Astrocyte (in vitro differentiated cells and primary cell): ENCODE data around the gene FABP2. TPM values are rescaled to one million over a fixed set of nuclear protein-coding genes. Genes with fewer than 3 reads are reported as not detected.

Experiments
- DNase-seq: peaks from one replicate; pipeline ENCODE4 v3.0.0-alpha.2; 2010; ENCODE audit warnings: low read depth
- FAIRE-seq: peaks from 2 replicates; lab custom pipeline; 2011; peaks lifted over from hg19 to GRCh38; lab: Jason Lieb, UNC
- H2AFZ ChIP-seq: 2 replicates; pipeline ENCODE4 v1.6.0; 2012; ENCODE audit warnings: low read depth, low read length, inconsistent platforms
- H3K27ac ChIP-seq: 2 replicates; pipeline ENCODE4 v1.5.1; 2011; ENCODE audit warnings: low read depth, low read length, inconsistent platforms
- H3K27me3 ChIP-seq: 2 replicates; pipeline ENCODE4 v1.6.0; 2011; ENCODE audit warnings: low read length, inconsistent platforms; ENCODE audit not compliant: insufficient read depth
- H3K36me3 ChIP-seq: 2 replicates; pipeline ENCODE4 v1.5.1; 2011; ENCODE audit warnings: low read length, inconsistent platforms; ENCODE audit not compliant: insufficient read depth
- H3K4me1 ChIP-seq: 2 replicates; pipeline ENCODE4 v1.5.1; 2011; ENCODE audit warnings: low read length, inconsistent platforms; ENCODE audit not compliant: insufficient read depth
- H3K4me2 ChIP-seq: 2 replicates; pipeline ENCODE4 v1.6.0; 2012; ENCODE audit warnings: low read length, inconsistent platforms
- H3K4me3 ChIP-seq: 2 replicates; pipeline ENCODE4 v1.5.1; 2011; ENCODE audit warnings: low read depth, mild to moderate bottlenecking, low read length, inconsistent platforms; ENCODE audit not compliant: insufficient read depth
- H3K79me2 ChIP-seq: 2 replicates; pipeline ENCODE4 v1.6.0; 2012; ENCODE audit warnings: mild to moderate bottlenecking, low read length, inconsistent platforms; ENCODE audit not compliant: insufficient read depth
- H3K9ac ChIP-seq: 2 replicates; pipeline ENCODE4 v1.6.0; 2012; ENCODE audit warnings: mild to moderate bottlenecking, low read length, inconsistent platforms
- H3K9me3 ChIP-seq: 2 replicates; pipeline ENCODE4 v1.5.1; 2012; ENCODE audit warnings: low read depth, mild to moderate bottlenecking, low read length, inconsistent platforms; ENCODE audit not compliant: insufficient read depth
- H4K20me1 ChIP-seq: 2 replicates; pipeline ENCODE4 v1.6.0; 2012; ENCODE audit warnings: low read length, inconsistent platforms; ENCODE audit not compliant: insufficient read depth
- H3K27ac Mint-ChIP-seq: one replicate; pipeline ENCODE4 v1.8.0; 2021; ENCODE audit warnings: mild to moderate bottlenecking, mixed read lengths; ENCODE audit not compliant: unreplicated experiment
- H3K27me3 Mint-ChIP-seq: one replicate; pipeline ENCODE4 v1.8.0; 2021; ENCODE audit warnings: low read depth, mixed read lengths; ENCODE audit not compliant: unreplicated experiment
- H3K36me3 Mint-ChIP-seq: one replicate; pipeline ENCODE4 v1.8.0; 2021; ENCODE audit warnings: low read depth, mixed read lengths; ENCODE audit not compliant: unreplicated experiment
- H3K4me1 Mint-ChIP-seq: one replicate; pipeline ENCODE4 v1.8.0; 2021; ENCODE audit warnings: low read depth, mixed read lengths; ENCODE audit not compliant: unreplicated experiment
- H3K4me3 Mint-ChIP-seq: one replicate; pipeline ENCODE4 v1.8.0; 2021; ENCODE audit warnings: mild to moderate bottlenecking, moderate library complexity, mixed read lengths; ENCODE audit not compliant: unreplicated experiment
- H3K9me3 Mint-ChIP-seq: one replicate; pipeline ENCODE4 v1.8.0; 2021; ENCODE audit warnings: mild to moderate bottlenecking, mixed read lengths; ENCODE audit not compliant: unreplicated experiment
- CTCF ChIP-seq: IDR thresholded peaks from 2 replicates; pipeline ENCODE4 v1.5.1; 2011; ENCODE audit warnings: low read depth, mild to moderate bottlenecking, inconsistent platforms, low read length, moderate library complexity; ENCODE audit not compliant: insufficient read depth
- EZH2 ChIP-seq: IDR thresholded peaks from 2 replicates; pipeline ENCODE4 v1.6.1; 2012; ENCODE audit warnings: mild to moderate bottlenecking, low read length, inconsistent platforms; ENCODE audit not compliant: insufficient read depth
- total RNA-seq: library from RNA; stranded (reverse); gene quantifications from 2 replicates; pipeline ENCODE4 v1.2.1, GENCODE V29; 2021

The FABP2 gene
- total RNA-seq, 1 donor from 2014 or later, result not detected

- Histone ChIP-seq H3K4me1 (peaks cover 6% of the 10 kb centered on the region), H3K9me3 (no peaks in the 10 kb centered on the region), H2AFZ (no peak overlapping the region), H3K4me2 (no peak overlapping the region), H3K36me3 (no peaks in the 10 kb centered on the region), H3K4me3 (no peak overlapping the region), H4K20me1 (no peaks in the 10 kb centered on the region), H3K9ac (no peak overlapping the region), H3K27ac (no peak overlapping the region), H3K79me2 (no peaks in the 10 kb centered on the region), H3K27me3 (no peaks in the 10 kb centered on the region)
- Mint-ChIP-seq H3K4me1 (no peaks in the 10 kb centered on the region), H3K9me3 (no peaks in the 10 kb centered on the region), H3K4me3 (no peak overlapping the region), H3K27me3 (no peaks in the 10 kb centered on the region), H3K27ac (no peak overlapping the region), H3K36me3 (no peaks in the 10 kb centered on the region)
- TF ChIP-seq EZH2, result no peak
- TF ChIP-seq CTCF, result no peak
- peak; percentile 29 for FAIRE-seq
- no peak for DNase-seq
These were observed 6.9 kb downstream of the FABP2 start for GRCh38 chr4:119315036-119315435.

DNA sequence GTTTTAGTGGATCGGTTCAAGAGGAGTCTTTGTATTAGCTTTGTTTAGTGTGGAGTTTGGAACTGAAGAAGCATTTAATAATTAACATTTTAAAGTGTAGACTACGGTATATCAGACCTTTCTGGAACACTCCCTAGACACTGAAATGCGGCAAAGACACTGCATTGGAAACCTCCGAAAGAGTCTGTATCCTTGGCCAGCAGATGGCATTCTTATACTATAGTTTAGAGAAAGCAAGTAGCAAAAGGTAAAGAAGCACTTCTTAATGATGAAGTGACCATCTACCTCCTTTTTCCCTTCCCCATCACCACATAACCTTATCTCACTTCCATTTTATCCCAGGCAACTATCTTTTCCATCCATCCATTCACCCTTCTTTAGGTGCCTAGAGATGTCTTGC lies 7.6 kb downstream of the FABP2 start:
- no peak overlapping the region for H2AFZ ChIP-seq
- H4K20me1 ChIP-seq, result no peaks in the 10 kb centered on the region
- Mint-ChIP-seq H3K27ac (no peak overlapping the region), H3K4me3 (no peak overlapping the region), H3K9me3 (no peaks in the 10 kb centered on the region), H3K4me1 (no peaks in the 10 kb centered on the region), H3K27me3 (no peaks in the 10 kb centered on the region), H3K36me3 (no peaks in the 10 kb centered on the region)
- no peak overlapping the region for H3K27ac ChIP-seq
- H3K4me3 ChIP-seq, result no peak overlapping the region
- FAIRE-seq, result no peak
- peaks cover 6% of the 10 kb centered on the region for H3K4me1 ChIP-seq
- no peaks in the 10 kb centered on the region for H3K9me3 ChIP-seq
- DNase-seq, result peak; percentile 22
- TF ChIP-seq EZH2, result no peak
- peak; percentile 54 for TF ChIP-seq CTCF
- no peak overlapping the region for H3K4me2 ChIP-seq
- H3K79me2 ChIP-seq, result no peaks in the 10 kb centered on the region
- no peaks in the 10 kb centered on the region for H3K27me3 ChIP-seq
- H3K9ac ChIP-seq, result no peak overlapping the region
- H3K36me3 ChIP-seq, result no peaks in the 10 kb centered on the region

GRCh38 chr4:119313237-119313636 lies 8.7 kb downstream of the FABP2 start:
- Histone ChIP-seq H4K20me1 (no peaks in the 10 kb centered on the region), H2AFZ (no peak overlapping the region), H3K27me3 (no peaks in the 10 kb centered on the region), H3K9ac (no peak overlapping the region), H3K27ac (no peak overlapping the region), H3K4me2 (no peak overlapping the region), H3K9me3 (no peaks in the 10 kb centered on the region), H3K79me2 (no peaks in the 10 kb centered on the region), H3K4me1 (peaks cover 6% of the 10 kb centered on the region), H3K4me3 (no peak overlapping the region), H3K36me3 (no peaks in the 10 kb centered on the region)
- no peak for FAIRE-seq
- no peak overlapping the region for H3K4me3 Mint-ChIP-seq
- no peak overlapping the region for H3K27ac Mint-ChIP-seq
- no peaks in the 10 kb centered on the region for H3K9me3 Mint-ChIP-seq
- no peaks in the 10 kb centered on the region for H3K27me3 Mint-ChIP-seq
- no peak for DNase-seq
- no peaks in the 10 kb centered on the region for H3K36me3 Mint-ChIP-seq
- TF ChIP-seq EZH2 (no peak), CTCF (no peak)
- H3K4me1 Mint-ChIP-seq, result no peaks in the 10 kb centered on the region
